ENCODE results near the gene CKS2.
A peak's percentile ranks its signal among the peaks of the same experiment; 100 is the strongest.
"Not testable (repeated sequence)": the region's sequence is repeated elsewhere in the genome, so short reads cannot be mapped to it uniquely, and the experiment has no call there.

The CKS2 gene

GRCh38 chr9:89311346-89312221 lies 589 bp downstream of the CKS2 start:
- no peak for DNase-seq (ENCODE audit: low read depth)

GRCh38 chr9:89312222-89312571 lies 1.2 kb downstream of the CKS2 start:
- DNase-seq (ENCODE audit: low read depth): no peak

- DNase-seq (ENCODE audit: low read depth): no peak
These were observed 2.8 kb downstream of the CKS2 start for GRCh38 chr9:89313842-89314241.

- DNase-seq (ENCODE audit: low read depth): no peak
These were observed 4.0 kb downstream of the CKS2 start for GRCh38 chr9:89314955-89315354.

- no peak for DNase-seq (ENCODE audit: low read depth)
These were observed 4.5 kb downstream of the CKS2 start for GRCh38 chr9:89315482-89315881.

GRCh38 chr9:89317282-89317681 lies 6.3 kb downstream of the CKS2 start:
- no peak for DNase-seq (ENCODE audit: low read depth)

GRCh38 chr9:89318123-89319014 lies 7.4 kb downstream of the CKS2 start, which contains the start of gene SECISBP2:
Gene SECISBP2, plus strand, starts transcription at chr9:89318500. Its CDS starts 77 bp downstream, at chr9:89318577.
- peak; percentile 86 for DNase-seq (ENCODE audit: low read depth)

GRCh38 chr9:89319015-89319905 lies 8.3 kb downstream of the CKS2 start:
- DNase-seq (ENCODE audit: low read depth): no peak

GRCh38 chr9:89323390-89323789 lies 12.4 kb downstream of the CKS2 start:
- no peak for DNase-seq (ENCODE audit: low read depth)

GRCh38 chr9:89325733-89326132 lies 14.7 kb downstream of the CKS2 start:
- no peak for DNase-seq (ENCODE audit: low read depth)

GRCh38 chr9:89328064-89328463 lies 17.1 kb downstream of the CKS2 start:
- DNase-seq (ENCODE audit: low read depth): no peak

- no peak for DNase-seq (ENCODE audit: low read depth)
These were observed 18.9 kb downstream of the CKS2 start for GRCh38 chr9:89329917-89330316.

GRCh38 chr9:89330513-89330912 lies 19.5 kb downstream of the CKS2 start:
- no peak for DNase-seq (ENCODE audit: low read depth)

GRCh38 chr9:89339807-89340206 lies 28.8 kb downstream of the CKS2 start:
- DNase-seq (ENCODE audit: low read depth): no peak

- no peak for DNase-seq (ENCODE audit: low read depth)
These were observed 29.3 kb downstream of the CKS2 start for GRCh38 chr9:89340332-89340731.

GRCh38 chr9:89342213-89342612 lies 31.2 kb downstream of the CKS2 start:
- no peak for DNase-seq (ENCODE audit: low read depth)

GRCh38 chr9:89342948-89343347 lies 32.0 kb downstream of the CKS2 start:
- DNase-seq (ENCODE audit: low read depth): no peak

- DNase-seq (ENCODE audit: low read depth): not testable (repeated sequence)
These were observed 32.8 kb downstream of the CKS2 start for GRCh38 chr9:89343812-89344211.

GRCh38 chr9:89345476-89345875 lies 34.5 kb downstream of the CKS2 start:
- DNase-seq (ENCODE audit: low read depth): no peak

- DNase-seq (ENCODE audit: low read depth): no peak
These were observed 35.7 kb downstream of the CKS2 start for GRCh38 chr9:89346696-89347095.

- no peak for DNase-seq (ENCODE audit: low read depth)
These were observed 36.7 kb downstream of the CKS2 start for GRCh38 chr9:89347651-89348050.

GRCh38 chr9:89349607-89350006 lies 38.6 kb downstream of the CKS2 start:
- DNase-seq (ENCODE audit: low read depth): no peak
